ENCODE data around the gene KCNQ1. TPM values are rescaled to one million over a fixed set of nuclear protein-coding genes. Genes with fewer than 3 reads are reported as not detected.

Gene KCNQ1
- total and polyA plus RNA-seq, 2 of the 13 experiments (the other 11 are each of a cell fraction or from before 2014, with no cell fraction given) = 0.02 to 0.08 TPM

- WGBS (ENCODE audit: low lambda C conversion rate) = 13% methylated on average over 9 of the region's 15 CpGs
- H3K9ac ChIP-seq (ENCODE audit: insufficient read depth, low read depth, low read length) = no peak overlapping the region
- H3K27ac ChIP-seq (ENCODE audit: extremely low read length, insufficient read depth, low read length) = no peak overlapping the region
- H3K4me2 ChIP-seq (ENCODE audit: low read depth, low read length) = 0 out of 2 replicates have a peak overlapping the region, but pooled peaks have one; percentile 57
- H3K9me3 ChIP-seq (ENCODE audit: low read length) = no peaks in the 10 kb centered on the region
- DNase-seq (ENCODE audit: low spot score) = no peak
- BruUV-seq (replicated peaks) = no TSS peak
- H3K4me1 ChIP-seq (ENCODE audit: insufficient read depth, low read length) = peaks cover 10% of the 10 kb centered on the region; the same call in 1 of the 2 replicates
- intact Hi-C loops (cut with micrococcal nuclease; ENCODE audit: unreplicated experiment) = no loop called here
- H2AFZ ChIP-seq (ENCODE audit: low read length) = no peak overlapping the region
- H4K20me1 ChIP-seq (ENCODE audit: insufficient read depth, low read length) = peaks cover 3% of the 10 kb centered on the region; the same call in 1 of the 2 replicates
- ChIA-PET POLR2A (no interaction called here), CTCF (ENCODE audit: low intra/inter-chr PET ratio, low total read pairs) (no interaction called here)
- H3K27me3 ChIP-seq (ENCODE audit: control insufficient read depth in 1 of 2, insufficient read depth in 2 of 2, low read length in 2 of 2) = peaks cover 24 to 88% of the 10 kb centered on the region in 2 experiments
- FAIRE-seq = no peak
- H3K36me3 ChIP-seq (replicated peaks in 1 of 2; ENCODE audit: control insufficient read depth in 1 of 2, insufficient read depth in 2 of 2, low read length in 2 of 2) = no peaks in the 10 kb centered on the region
- ATAC-seq = no peak
- in situ Hi-C loops (cut with HindIII; ENCODE audit: extremely low pct_ligation_motif_present, low pct_unique_long_range_greater_than_20kb) = loop anchor here (5.0 to 10.0 kb wide), 2 partner anchors 214 to 331 kb away; no protein-coding TSS in a partner anchor
- TF ChIP-seq MEIS2 (CRISPR knock-in tag; IDR thresholded peaks at IDR 0.05) = no peak
- TF ChIP-seq, protein P1, sequence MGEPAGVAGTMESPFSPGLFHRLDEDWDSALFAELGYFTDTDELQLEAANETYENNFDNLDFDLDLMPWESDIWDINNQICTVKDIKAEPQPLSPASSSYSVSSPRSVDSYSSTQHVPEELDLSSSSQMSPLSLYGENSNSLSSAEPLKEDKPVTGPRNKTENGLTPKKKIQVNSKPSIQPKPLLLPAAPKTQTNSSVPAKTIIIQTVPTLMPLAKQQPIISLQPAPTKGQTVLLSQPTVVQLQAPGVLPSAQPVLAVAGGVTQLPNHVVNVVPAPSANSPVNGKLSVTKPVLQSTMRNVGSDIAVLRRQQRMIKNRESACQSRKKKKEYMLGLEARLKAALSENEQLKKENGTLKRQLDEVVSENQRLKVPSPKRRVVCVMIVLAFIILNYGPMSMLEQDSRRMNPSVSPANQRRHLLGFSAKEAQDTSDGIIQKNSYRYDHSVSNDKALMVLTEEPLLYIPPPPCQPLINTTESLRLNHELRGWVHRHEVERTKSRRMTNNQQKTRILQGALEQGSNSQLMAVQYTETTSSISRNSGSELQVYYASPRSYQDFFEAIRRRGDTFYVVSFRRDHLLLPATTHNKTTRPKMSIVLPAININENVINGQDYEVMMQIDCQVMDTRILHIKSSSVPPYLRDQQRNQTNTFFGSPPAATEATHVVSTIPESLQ (CRISPR knock-in tag; conservative IDR thresholded peaks at IDR 0.05) = no peak
- no peak for TF ChIP-seq ZMYM2 (CRISPR knock-in tag; IDR thresholded peaks at IDR 0.05)
- no peak for TF ChIP-seq ZFP82 (CRISPR knock-in tag; IDR thresholded peaks at IDR 0.05; ENCODE audit: borderline replicate concordance)
- TF ChIP-seq RARG (CRISPR knock-in tag; IDR thresholded peaks at IDR 0.05; ENCODE audit: low read depth) = no peak
- no peak for TF ChIP-seq ZNF580 (CRISPR knock-in tag; IDR thresholded peaks at IDR 0.05; ENCODE audit: borderline replicate concordance, low read depth)
- TF ChIP-seq GABPB1 (CRISPR knock-in tag; IDR thresholded peaks at IDR 0.05) = no peak
- no peak for TF ChIP-seq MTA3 (CRISPR knock-in tag; IDR thresholded peaks at IDR 0.05)
- TF ChIP-seq HNF4G (IDR thresholded peaks at IDR 0.05; ENCODE audit: borderline replicate concordance, low read depth, low read length) = no peak
- no peak for TF ChIP-seq HNF4G (CRISPR knock-in tag; IDR thresholded peaks at IDR 0.05; ENCODE audit: borderline replicate concordance, low read depth)
- TF ChIP-seq CENPT (CRISPR knock-in tag; IDR thresholded peaks at IDR 0.05; ENCODE audit: low read depth) = no peak
- no peak for TF ChIP-seq ETV6 (CRISPR knock-in tag; conservative IDR thresholded peaks at IDR 0.05)
- TF ChIP-seq SAFB2 (CRISPR knock-in tag; IDR thresholded peaks at IDR 0.05; ENCODE audit: borderline replicate concordance, low read depth) = no peak
- no peak for TF ChIP-seq ZNF326 (CRISPR knock-in tag; IDR thresholded peaks at IDR 0.05; ENCODE audit: borderline replicate concordance)
- TF ChIP-seq ZNF234 (CRISPR knock-in tag; conservative IDR thresholded peaks at IDR 0.05) = no peak
- H3K4me3 ChIP-seq (replicated peaks in 1 of 3; ENCODE audit: insufficient read depth in 1 of 3, low read depth in 2 of 3, low read length in 3 of 3) = peak overlapping the region in 1 of 3 experiments; percentile 48; a peak in 1 of 6 replicates
- H3K79me2 ChIP-seq (ENCODE audit: insufficient read depth, low read length) = no peaks in the 10 kb centered on the region
Observed at GRCh38 chr11:2525941-2526807, 81.4 kb downstream of the KCNQ1 start.

Measured in HepG2 (cell line).